Measurements from ENCODE around the gene FBXW10. TPM values are rescaled to one million over a fixed set of nuclear protein-coding genes. Genes with fewer than 3 reads are reported as not detected.

The FBXW10 gene, protein sequence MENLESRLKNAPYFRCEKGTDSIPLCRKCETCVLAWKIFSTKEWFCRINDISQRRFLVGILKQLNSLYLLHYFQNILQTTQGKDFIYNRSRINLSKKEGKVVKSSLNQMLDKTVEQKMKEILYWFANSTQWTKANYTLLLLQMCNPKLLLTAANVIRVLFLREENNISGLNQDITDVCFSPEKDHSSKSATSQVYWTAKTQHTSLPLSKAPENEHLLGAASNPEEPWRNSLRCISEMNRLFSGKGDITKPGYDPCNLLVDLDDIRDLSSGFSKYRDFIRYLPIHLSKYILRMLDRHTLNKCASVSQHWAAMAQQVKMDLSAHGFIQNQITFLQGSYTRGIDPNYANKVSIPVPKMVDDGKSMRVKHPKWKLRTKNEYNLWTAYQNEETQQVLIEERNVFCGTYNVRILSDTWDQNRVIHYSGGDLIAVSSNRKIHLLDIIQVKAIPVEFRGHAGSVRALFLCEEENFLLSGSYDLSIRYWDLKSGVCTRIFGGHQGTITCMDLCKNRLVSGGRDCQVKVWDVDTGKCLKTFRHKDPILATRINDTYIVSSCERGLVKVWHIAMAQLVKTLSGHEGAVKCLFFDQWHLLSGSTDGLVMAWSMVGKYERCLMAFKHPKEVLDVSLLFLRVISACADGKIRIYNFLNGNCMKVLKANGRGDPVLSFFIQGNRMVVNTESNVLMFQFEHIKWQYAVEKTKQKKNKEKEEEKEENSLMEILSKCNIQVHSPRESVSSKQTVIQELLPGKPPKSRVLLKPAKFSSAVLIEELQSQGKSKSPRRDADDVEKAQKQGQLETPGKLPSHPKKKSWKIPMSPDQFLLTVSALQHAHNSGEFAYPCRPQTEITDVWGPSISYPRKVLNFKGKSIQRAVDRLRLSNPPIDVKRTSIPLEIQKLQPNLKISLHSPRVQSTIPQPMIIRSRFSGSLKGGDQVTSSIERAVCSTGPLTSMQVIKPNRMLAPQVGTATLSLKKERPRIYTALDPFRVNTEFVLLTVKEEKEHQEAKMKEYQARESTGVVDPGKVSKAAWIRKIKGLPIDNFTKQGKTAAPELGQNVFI
- not detected in 2 replicates for total RNA-seq

DNA sequence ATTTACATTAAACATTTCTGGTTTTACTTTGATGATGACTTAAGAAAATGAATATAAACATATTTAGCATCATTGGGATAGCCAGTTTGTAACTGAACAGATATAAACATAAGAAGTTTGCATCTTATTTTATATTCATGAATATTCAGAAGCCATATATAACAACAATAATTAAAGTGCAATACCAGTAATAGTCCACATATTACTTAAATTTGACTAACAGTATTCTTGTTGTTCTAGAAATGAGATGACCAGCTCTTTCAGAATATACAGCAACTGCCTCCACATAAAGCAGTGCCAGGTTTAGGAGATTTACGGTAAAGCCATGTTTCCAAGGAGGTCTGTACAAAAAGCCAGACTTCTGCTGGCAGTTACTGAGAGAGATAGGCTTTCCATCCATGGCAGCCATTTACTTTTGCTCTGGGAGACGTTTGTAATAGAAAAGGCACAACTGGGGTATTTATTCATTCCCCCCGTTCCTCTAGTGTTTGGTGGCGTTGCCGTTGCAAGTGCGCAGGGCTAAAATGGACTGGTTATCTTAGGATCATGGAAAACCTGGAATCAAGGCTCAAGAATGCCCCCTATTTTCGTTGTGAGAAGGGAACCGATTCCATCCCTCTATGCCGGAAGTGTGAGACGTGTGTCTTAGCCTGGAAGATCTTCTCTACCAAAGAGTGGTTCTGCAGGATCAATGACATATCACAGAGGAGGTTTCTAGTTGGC, at the start of gene FBXW10:
TSS of gene FBXW10 (plus strand) at position 356 of the 723 bp plus-strand sequence. CDS start at position 547, 191 bp downstream.

DNA sequence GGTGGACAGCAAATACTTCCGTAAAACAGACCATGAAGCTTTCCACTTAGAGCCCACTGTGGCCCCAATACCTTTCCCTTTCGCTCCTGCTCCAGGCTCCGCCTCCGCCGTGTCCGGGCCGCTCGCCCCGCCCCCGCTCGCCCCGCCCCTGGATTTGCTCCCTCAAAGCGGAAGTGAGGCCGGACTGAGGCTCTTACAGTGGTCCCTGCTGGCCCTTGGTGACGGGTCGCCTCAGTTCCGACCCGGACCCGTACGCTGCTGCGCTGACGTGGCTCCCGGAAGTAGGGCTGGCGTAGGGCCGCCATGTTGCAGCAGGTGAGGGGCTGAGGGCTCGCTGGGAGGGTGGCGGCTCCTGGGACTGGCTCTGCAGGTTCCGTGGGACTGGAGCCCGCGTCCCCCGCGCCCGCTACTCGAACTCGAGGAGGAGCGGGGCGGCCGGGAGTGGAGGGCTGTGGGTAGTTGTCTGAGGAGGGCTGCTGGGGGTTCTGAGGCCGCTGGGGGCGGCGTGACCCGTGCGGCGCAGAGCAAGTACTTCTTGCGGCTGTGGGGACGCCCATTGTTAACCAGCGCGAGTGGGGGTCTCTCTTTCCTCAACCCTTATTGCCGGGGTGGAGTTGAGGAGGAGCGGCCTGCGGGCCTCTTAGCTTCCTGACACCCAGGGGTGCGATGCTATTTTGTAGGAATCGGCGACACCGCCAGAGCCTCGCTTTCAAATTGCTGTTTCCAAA, 37.3 kb downstream of the FBXW10 start, which contains the start of gene TVP23B:
TSS of gene TVP23B (plus strand) at position 193 of the 728 bp plus-strand sequence. CDS start at position 304, 111 bp downstream.

Other genes starting within 250 kb of the FBXW10 start
- gene TBC1D28, start 99.7 kb upstream of the FBXW10 start, total RNA-seq: not detected in 2 replicates
- gene FOXO3B, start 61.7 kb upstream of the FBXW10 start, total RNA-seq: 3.2 and 4.3 TPM in 2 replicates
- gene TVP23B, start 37.1 kb downstream of the FBXW10 start, total RNA-seq: 76.7 and 79.3 TPM in 2 replicates
- 42.6 and 52.0 TPM in 2 replicates for gene PRPSAP2, start 114.1 kb downstream of the FBXW10 start, total RNA-seq
- not detected in 2 replicates for gene SLC5A10, start 208.1 kb downstream of the FBXW10 start, total RNA-seq

Data from epithelial cell of umbilical artery (primary cell).